GM10266 (cell line): Measurements from ENCODE around the gene MRPL48.

Source experiments
- DNase-seq: peaks from one replicate; pipeline ENCODE4 v3.0.0; 2012; ENCODE audit errors: extremely low spot score
- TF ChIP-seq, protein P1 (sequence below): IDR thresholded peaks from 2 replicates; pipeline ENCODE4 v1.5.1; 2012; ENCODE audit warnings: mild to moderate bottlenecking, low read depth; ENCODE audit not compliant: control insufficient read depth, insufficient read depth; ENCODE audit errors: missing control alignments

The MRPL48 gene

DNA sequence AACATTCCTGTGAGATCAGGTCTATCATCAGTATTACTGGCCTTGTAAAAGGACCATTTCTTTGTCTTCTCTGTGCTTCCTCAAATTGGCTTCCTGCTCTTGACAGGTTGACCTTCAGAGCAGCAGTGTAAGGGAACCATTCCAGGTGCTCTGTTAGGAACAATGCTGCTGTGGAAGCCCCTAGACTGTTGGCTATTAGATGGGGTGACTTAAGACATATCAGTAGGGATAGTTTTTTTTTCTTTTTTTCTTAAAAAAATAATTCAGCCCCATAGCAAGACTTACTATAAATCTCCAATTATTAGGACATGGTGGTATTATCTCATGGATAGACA is 51.4 kb downstream of the MRPL48 start:
- no peak for DNase-seq
- TF ChIP-seq, protein P1, sequence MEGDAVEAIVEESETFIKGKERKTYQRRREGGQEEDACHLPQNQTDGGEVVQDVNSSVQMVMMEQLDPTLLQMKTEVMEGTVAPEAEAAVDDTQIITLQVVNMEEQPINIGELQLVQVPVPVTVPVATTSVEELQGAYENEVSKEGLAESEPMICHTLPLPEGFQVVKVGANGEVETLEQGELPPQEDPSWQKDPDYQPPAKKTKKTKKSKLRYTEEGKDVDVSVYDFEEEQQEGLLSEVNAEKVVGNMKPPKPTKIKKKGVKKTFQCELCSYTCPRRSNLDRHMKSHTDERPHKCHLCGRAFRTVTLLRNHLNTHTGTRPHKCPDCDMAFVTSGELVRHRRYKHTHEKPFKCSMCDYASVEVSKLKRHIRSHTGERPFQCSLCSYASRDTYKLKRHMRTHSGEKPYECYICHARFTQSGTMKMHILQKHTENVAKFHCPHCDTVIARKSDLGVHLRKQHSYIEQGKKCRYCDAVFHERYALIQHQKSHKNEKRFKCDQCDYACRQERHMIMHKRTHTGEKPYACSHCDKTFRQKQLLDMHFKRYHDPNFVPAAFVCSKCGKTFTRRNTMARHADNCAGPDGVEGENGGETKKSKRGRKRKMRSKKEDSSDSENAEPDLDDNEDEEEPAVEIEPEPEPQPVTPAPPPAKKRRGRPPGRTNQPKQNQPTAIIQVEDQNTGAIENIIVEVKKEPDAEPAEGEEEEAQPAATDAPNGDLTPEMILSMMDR: no peak

DNA sequence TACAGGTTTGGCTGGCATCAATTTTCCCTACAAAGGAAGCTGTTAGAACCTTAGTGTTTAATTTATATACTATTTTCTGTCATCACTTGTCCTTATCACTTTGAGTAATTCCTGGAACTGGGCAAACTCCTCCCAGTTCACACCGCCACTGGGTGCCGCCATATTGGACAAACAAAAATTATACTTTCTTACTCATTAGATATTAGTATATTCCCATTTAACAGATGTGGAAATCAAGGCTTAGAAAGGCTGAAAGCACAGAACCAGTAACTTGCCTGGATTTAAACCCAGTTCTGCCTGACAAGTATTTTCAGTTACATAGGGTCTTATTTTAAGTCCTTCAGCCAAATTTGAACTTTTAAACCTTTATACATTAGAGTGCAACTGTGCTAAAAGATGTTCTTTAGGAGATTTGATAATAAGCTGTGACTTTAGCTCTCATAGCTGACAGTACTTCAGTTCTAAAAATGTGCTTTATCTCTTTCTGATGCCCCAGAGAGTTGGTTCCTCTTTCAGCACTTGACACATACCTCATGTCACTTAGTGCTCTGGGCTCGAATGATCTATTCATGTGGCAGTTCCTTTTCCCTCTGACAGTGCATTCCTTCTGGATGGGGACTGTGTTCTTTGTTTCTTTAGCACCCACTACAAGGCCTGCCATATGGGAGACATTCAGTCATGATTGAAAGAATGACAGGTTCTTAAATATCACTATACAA is 63.5 kb downstream of the MRPL48 start:
- no peak for DNase-seq
- TF ChIP-seq, protein P1: no peak

DNA sequence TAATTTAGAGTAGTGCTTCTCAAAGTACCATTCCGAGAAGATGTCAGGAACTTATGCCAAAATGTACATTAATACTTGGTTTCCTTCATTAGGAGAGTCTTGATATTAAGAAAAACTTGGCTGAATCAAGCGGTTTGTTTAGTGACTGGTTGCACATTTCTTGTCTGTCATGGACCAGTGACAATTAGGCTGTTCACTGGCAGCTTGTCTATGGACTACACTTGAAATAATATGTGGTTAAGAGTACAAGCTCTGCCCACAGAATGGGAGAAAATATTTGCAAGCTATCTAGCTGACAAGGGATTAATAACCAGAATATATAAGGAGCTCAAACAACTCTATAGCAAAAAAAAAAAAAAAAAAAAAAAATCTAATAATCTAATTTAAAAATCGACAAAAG is 64.4 kb downstream of the MRPL48 start:
- TF ChIP-seq, protein P1: no peak
- no peak for DNase-seq

DNA sequence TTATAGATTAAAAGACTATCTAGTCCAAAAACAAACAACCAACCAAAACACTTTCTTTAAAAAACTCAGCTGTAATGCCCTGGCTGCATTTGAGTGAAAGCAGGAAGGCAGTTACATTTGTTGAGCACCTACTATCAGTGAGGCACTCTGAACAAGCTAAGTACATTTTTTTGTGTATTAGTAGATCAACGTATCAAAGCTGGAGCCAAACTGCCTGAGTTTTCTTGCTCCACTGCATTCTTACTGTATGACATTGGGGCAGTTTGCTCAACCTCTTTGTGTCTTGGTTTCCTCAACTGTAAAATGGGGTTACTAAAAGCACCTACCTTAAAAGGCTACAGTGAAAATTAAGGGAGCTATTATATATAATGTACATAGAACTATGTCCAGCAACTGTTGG is 67.0 kb downstream of the MRPL48 start:
- TF ChIP-seq, protein P1: no peak
- DNase-seq: no peak

DNA sequence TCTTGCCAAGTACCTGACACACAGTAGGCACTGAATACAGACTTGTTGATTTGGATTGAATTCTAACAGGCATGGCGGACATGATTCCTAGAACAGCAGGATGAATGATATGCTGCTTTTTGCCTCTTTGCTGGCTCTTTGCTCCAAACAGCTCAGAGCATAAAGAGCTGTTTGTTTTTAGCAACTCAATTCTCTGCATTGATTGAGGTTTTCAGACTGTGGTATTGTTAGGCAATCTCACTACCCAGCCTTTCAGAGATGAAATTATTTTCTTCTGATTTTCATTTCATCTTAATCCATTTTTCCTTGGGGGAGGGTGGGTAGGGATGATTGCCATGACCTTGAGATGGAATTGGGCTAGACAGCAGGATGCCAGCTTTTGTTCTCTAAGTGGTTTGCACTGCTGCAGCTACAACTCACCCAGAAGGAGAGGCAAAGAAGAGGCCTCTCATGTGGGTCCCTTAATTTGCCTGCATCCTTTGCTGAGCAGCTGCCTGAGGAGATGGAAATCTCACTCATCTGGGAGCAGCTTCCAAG is 68.4 kb downstream of the MRPL48 start:
- TF ChIP-seq, protein P1: no peak
- DNase-seq: no peak

DNA sequence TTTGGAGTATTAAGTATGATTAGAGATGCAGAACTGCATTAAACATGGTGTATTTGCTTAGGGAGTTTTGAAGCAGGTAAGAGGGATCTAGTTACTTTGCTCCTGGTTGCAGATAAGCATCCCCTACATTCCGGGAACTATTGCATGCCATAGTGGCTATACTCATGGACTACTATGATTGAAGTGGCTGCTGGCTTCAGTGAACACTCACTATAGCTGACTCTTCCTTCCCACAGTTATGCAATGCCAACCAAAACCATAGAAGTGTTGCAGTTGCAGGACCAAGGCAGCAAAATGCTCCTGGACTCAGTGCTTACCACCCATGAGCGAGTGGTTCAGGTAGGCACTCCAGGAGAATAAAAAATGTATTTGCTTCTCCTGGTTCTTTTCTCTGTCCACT is 72.0 kb downstream of the MRPL48 start:
- TF ChIP-seq, protein P1: no peak
- no peak for DNase-seq

DNA sequence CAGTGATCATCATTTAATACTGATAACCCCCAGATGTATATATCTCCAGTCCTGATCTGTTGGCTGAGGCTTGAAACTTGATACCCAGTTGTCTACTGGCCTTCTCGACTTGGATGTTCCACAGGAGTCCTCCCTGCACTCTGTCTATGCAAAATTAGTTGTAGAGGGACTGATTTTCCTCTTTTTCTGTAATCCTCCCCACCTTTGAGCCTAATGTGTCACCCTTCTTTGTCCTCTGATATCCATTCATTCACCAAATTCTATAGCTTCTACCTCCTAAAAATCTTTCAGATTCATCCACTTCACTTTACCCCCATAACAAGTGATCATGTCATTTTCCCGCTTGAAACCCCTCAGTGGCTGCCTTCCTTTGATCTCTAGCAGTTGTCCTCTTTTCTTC is 72.5 kb downstream of the MRPL48 start:
- no peak for DNase-seq
- TF ChIP-seq, protein P1: no peak
